ENCODE data around the gene CDC73.
"Not testable (repeated sequence)": the region's sequence is repeated elsewhere in the genome, so short reads cannot be mapped to it uniquely, and the experiment has no call there.

The CDC73 gene

GRCh38 chr1:193157360-193157759 is 35.5 kb downstream of the CDC73 start:
- no peak for FAIRE-seq
- no peak for DNase-seq (ENCODE audit: extremely low spot score, insufficient read length, low read depth)

DNA sequence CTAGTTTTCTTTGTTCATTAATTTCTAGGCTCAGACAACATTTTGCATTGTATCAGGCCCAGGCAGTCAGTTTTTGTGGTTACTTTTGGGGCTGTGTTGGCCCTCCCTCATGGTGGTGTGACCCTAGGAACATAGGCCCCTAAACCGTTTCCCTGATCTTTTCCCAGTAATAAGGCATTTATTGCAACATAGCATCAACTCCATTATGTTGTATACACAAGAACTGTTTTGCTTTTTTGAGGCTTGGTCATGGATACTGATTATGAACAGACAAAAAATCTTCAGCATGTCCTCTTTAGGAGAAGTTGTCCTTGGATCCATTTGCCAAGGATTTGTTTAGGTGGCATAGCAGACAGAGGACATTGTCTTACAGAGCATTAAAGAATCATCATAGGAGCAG is 54.3 kb downstream of the CDC73 start:
- DNase-seq (ENCODE audit: extremely low spot score, insufficient read length, low read depth), result no peak

GRCh38 chr1:193176788-193177187 is 55.0 kb downstream of the CDC73 start:
- no peak for FAIRE-seq
- no peak for DNase-seq (ENCODE audit: extremely low spot score, insufficient read length, low read depth)

More for the DNA sequence above, 54.3 kb downstream of the CDC73 start:
- FAIRE-seq, result no peak

GRCh38 chr1:193179094-193179493 is 57.3 kb downstream of the CDC73 start:
- no peak for FAIRE-seq
- DNase-seq (ENCODE audit: extremely low spot score, insufficient read length, low read depth), result no peak

- FAIRE-seq, result no peak
- DNase-seq (ENCODE audit: extremely low spot score, insufficient read length, low read depth), result no peak
Measured at GRCh38 chr1:193181536-193181935, 59.7 kb downstream of the CDC73 start.

DNA sequence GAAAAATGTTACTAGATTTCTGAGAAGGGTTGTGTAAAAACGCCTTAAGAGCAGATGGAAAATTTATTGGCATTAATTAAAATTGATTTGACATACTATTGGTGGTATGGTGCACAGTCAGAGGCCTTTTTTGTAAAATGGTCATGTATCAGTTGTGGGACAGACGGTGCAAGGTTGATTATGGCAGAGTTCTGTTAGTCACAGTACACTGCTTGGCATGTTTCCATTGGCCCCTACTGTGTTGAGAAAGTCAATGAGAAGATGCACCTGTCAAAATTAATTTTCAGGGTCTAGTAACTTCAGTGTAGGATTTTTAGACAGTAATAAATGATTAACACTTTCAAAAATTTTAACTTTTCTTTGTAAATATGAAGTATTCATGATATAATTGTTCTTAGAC is 60.2 kb downstream of the CDC73 start:
- DNase-seq (ENCODE audit: extremely low spot score, insufficient read length, low read depth) (no peak), FAIRE-seq (no peak)

DNA sequence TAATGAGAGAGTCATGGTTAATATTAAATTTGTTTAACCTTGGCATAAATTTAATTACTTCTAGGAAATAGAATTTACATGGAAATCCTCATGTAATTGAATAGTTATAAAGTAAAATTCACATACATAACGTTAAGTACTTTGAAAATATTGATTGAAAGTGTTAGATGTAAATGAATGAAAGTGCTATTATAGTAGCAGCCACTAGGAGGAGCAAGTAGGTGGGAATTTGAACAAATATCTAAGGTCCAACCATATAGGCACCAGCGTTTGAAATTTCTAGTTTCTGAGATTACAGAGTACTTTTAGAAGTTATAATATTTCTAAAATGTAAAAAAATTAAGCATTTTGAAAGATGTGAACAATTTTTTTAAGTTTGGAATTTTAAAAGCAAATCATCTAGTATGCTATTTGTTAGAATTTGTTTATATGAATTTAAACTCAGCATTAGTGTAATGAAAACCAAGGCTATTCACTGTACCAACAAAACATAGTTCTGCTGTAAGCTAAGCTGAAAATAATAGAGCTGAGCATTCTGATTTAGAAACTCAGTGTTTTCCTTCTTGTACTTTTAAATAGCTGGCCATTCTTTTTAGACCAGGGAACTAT is 61.3 kb downstream of the CDC73 start:
- DNase-seq (ENCODE audit: extremely low spot score, insufficient read length, low read depth) (no peak), FAIRE-seq (peak; percentile 60)

- FAIRE-seq (no peak), DNase-seq (ENCODE audit: extremely low spot score, insufficient read length, low read depth) (no peak)
Measured at GRCh38 chr1:193184776-193185175, 62.9 kb downstream of the CDC73 start.

- FAIRE-seq (no peak), DNase-seq (ENCODE audit: extremely low spot score, insufficient read length, low read depth) (no peak)
Measured at GRCh38 chr1:193185211-193185610, 63.4 kb downstream of the CDC73 start.

GRCh38 chr1:193185901-193186731 is 64.3 kb downstream of the CDC73 start, which contains the start of gene B3GALT2:
Gene B3GALT2 (minus strand): TSS chr1:193186613. CDS start chr1:193181562, 5,051 bp downstream.
- DNase-seq (ENCODE audit: extremely low spot score, insufficient read length, low read depth), result no peak
- peak; percentile 47 for FAIRE-seq

- FAIRE-seq (no peak), DNase-seq (ENCODE audit: extremely low spot score, insufficient read length, low read depth) (no peak)
Measured at GRCh38 chr1:193187114-193187513, 65.3 kb downstream of the CDC73 start.

DNA sequence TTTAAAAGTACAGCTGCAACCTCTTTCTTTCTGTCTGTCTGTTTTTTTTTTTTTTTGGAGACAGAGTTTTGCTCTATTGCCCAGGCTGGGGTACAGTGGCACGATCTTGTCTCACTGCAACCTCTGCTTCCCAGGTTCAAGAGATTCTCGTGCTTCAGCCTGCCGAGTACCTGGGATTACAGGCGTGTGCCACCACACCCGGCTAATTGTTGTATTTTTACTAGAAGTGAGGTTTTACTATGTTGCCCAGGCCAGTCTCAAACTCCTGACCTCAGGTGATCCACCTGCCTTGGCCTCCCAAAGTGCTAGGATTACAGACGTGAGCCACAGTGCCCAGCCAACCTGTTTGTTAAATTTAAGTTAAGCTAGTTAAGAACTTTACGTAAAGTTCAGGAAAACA is 67.1 kb downstream of the CDC73 start:
- not testable (repeated sequence) for FAIRE-seq; DNase-seq (ENCODE audit: extremely low spot score, insufficient read length, low read depth)

GRCh38 chr1:193189442-193190095 is 67.7 kb downstream of the CDC73 start:
- DNase-seq (ENCODE audit: extremely low spot score, insufficient read length, low read depth) (no peak), FAIRE-seq (peak; percentile 5)

DNA sequence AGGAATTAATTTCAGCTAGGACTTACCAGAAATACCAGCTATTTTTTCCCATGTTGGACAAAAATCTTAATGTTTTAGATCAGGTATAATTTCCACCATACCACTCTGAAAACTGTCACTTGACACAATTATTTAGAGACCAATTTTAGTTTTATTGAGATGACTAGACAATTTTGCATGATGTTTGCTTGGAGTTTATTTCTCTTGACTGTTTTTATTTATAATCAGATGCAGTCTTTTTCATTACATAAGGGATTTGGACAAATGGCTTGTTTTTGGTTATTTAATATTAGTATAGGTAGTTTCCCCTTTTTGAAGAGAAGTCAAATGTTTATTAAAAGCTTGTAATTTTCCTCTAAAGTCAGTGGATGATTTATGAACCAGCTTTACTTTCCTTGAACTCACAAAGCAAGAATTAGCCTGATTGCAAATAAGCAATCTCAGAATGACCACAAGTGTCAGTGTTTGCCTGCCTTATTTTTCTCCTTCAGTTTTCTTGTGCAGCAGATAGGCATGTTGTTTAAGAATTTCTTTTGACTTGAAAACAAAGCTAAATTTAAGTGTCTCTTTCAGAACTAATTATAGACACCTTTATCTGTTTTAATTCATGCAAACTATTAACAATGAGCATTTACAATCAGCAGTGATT is 68.4 kb downstream of the CDC73 start:
- DNase-seq (ENCODE audit: extremely low spot score, insufficient read length, low read depth), result no peak
- FAIRE-seq, result peak; percentile 15

GRCh38 chr1:193192586-193192985 is 70.8 kb downstream of the CDC73 start:
- FAIRE-seq, result no peak

DNA sequence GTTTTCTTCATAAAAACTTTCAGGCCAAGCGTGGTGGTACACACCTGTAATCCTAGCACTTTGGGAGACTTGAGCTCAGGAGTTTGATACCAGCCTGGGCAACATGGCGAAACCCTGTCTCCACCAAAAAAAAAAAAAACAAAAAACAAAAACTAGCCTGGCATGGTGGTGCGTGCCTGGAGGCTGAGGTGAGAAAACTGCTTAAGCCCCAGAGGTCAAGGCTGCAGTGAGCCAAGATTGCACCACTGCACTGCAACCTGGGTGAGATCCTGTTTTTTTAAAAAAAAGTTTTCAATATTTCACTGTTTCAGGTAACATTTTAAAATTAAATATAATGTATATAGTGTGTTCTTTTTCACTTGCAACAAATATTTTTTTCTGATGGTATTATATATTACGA is 78.1 kb downstream of the CDC73 start:
- FAIRE-seq, result no peak

More at GRCh38 chr1:193192586-193192985, 70.8 kb downstream of the CDC73 start:
- DNase-seq (ENCODE audit: extremely low spot score, insufficient read length, low read depth), result no peak

GRCh38 chr1:193201021-193201420 is 79.2 kb downstream of the CDC73 start:
- FAIRE-seq (no peak), DNase-seq (ENCODE audit: extremely low spot score, insufficient read length, low read depth) (no peak)

More for the DNA sequence above, 78.1 kb downstream of the CDC73 start:
- no peak for DNase-seq (ENCODE audit: extremely low spot score, insufficient read length, low read depth)

DNA sequence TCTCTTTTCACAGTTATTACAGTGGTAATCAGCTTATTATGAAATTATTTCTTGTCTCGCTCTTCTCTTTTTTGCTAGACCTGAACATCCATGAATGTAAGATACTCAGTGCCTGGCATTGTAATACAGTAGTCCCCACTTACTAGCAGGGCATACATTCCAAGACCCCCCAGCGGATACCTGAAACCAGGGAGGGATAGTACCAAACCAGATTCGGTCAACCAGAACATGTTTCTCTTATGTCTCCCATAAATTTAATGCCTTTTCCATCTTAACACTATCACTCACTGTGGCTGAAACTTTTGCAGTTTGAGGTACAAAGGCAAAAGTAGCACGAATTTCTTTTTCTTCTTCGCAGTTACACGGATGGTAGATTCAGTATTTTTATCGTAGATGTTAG is 89.2 kb downstream of the CDC73 start:
- no peak for DNase-seq (ENCODE audit: extremely low spot score, insufficient read length, low read depth)
- FAIRE-seq, result no peak

DNA sequence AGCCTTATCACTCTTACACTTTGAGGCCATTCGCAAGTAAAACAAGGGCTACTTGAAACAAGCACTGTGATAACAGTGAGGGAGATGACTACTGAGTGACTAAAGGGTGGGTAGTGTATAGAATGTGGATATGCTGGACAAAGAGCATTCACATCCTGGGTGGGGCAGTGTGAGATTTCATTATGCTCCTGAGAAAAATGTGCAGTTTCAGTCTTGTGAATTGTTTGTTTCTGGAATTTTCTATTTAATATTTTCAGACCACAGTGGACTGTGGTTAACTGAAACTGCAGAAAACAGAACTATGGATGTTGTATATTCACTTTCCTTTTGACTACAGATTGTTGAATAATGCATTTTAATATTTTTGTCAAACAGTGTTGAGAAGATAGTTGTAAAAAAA is 89.7 kb downstream of the CDC73 start:
- peak; percentile 77 for FAIRE-seq
- DNase-seq (ENCODE audit: extremely low spot score, insufficient read length, low read depth), result no peak

- no peak for FAIRE-seq
- DNase-seq (ENCODE audit: extremely low spot score, insufficient read length, low read depth), result no peak
Measured at GRCh38 chr1:193212637-193213036, 90.8 kb downstream of the CDC73 start.

All from GM18507 (cell line).